Peyer's patch (tissue), 4 donors: ENCODE data around the gene VMAC.

Source experiments
- POLR2A ChIP-seq, 2 donors: fragments of 450-650 bp; IDR thresholded peaks; one replicate each; pipeline ENCODE4 v1.5.1; 2017; ENCODE audit warnings: antibody characterized with exemption in 2 of 2, mild to moderate bottlenecking in 2 of 2, moderate library complexity in 2 of 2
- TF ChIP-seq, protein P1 (sequence below), 6 experiments: fragments of 450-650 bp in 4 of 6; fragments of 200-600 bp in 2 of 6; sonication (generic) in 1 of 6; IDR thresholded peaks; one replicate each; pipeline ENCODE4 v1.5.1; 2017 to 2019; ENCODE audit warnings: antibody characterized with exemption in 6 of 6, mild to moderate bottlenecking in 3 of 6, moderate library complexity in 1 of 6

DNA sequence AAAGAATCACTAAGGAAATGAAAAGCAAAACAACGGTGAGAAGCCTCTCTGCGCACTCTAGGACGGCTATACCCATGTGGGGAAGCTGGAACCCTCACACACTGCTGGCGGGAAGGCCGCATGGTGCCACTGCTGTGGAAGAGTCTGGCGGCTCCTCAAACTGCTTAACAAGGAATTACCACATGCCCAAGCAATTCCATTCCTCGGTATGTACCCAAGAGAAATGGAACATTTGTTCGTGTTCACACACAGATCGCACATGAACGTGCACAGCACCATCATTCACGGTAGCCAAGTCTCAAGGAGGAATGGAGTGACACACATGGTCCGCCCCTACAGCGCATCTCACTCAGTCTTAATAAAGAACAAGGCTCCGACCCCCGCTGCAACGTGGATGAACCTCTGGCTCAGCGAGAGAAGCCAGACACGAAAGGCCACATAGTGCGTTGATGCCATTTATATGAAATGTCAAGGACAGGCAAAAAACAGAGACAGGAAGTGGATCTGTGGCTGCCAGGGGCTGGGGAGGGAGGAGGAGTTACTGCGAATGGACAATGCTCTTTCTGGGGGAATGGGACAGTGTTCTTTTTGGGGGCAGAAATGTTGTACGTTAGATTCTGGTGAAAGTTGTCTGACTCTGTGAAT, 17.0 kb downstream of the VMAC start:
- TF ChIP-seq POLR2A (IDR thresholded peaks at IDR 0.05): no peak
- TF ChIP-seq, protein P1, sequence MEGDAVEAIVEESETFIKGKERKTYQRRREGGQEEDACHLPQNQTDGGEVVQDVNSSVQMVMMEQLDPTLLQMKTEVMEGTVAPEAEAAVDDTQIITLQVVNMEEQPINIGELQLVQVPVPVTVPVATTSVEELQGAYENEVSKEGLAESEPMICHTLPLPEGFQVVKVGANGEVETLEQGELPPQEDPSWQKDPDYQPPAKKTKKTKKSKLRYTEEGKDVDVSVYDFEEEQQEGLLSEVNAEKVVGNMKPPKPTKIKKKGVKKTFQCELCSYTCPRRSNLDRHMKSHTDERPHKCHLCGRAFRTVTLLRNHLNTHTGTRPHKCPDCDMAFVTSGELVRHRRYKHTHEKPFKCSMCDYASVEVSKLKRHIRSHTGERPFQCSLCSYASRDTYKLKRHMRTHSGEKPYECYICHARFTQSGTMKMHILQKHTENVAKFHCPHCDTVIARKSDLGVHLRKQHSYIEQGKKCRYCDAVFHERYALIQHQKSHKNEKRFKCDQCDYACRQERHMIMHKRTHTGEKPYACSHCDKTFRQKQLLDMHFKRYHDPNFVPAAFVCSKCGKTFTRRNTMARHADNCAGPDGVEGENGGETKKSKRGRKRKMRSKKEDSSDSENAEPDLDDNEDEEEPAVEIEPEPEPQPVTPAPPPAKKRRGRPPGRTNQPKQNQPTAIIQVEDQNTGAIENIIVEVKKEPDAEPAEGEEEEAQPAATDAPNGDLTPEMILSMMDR (IDR thresholded peaks at IDR 0.05): no peak
